Testis (tissue), 3 donors: ENCODE measurements around the gene LHFPL3. TPM values are rescaled to one million over a fixed set of nuclear protein-coding genes. Genes with fewer than 3 reads are reported as not detected.

Experiments used
- DNase-seq: peaks from one replicate; pipeline ENCODE4 v3.0.0-alpha.2; 2019
- H3K27ac ChIP-seq, 2 donors: fragments of 200-600 bp; sonication (generic); one replicate each; pipeline ENCODE4 v1.5.1; 2019
- H3K27me3 ChIP-seq: fragments of 200-600 bp; sonication (generic); one replicate; pipeline ENCODE4 v1.5.1; 2019
- H3K36me3 ChIP-seq: fragments of 200-600 bp; sonication (generic); one replicate; pipeline ENCODE4 v1.5.1; 2017; ENCODE audit warnings: low read depth; ENCODE audit errors: missing control alignments
- H3K4me1 ChIP-seq: fragments of 200-600 bp; sonication (generic); one replicate; pipeline ENCODE4 v1.5.1; 2019
- H3K4me3 ChIP-seq, 2 donors: fragments of 200-600 bp; sonication (generic); one replicate each; pipeline ENCODE4 v1.5.1; 2017 to 2019
- H3K9me3 ChIP-seq: fragments of 200-600 bp; sonication (generic); one replicate; pipeline ENCODE4 v1.5.1; 2017
- POLR2A ChIP-seq: fragments of 450-650 bp; IDR thresholded peaks from one replicate; pipeline ENCODE4 v1.6.1; 2017; ENCODE audit warnings: antibody characterized with exemption, mild to moderate bottlenecking, moderate library complexity
- WGBS, 2 donors: methylation state at CpG; one replicate each; pipeline ENCODE4 v1.1.5; 2018; 5-methylcytosine and 5-hydroxymethylcytosine counted together
- intact Hi-C: fragments of 100-400 bp; cut with DNase I; formaldehyde crosslinking; loops from one replicate; pipeline ENCODE4 v1.15.1; 2023; ENCODE audit warnings: low total_unique reads
- polyA plus RNA-seq: library from polyadenylated mRNA; stranded (reverse); fragments of 350-450 nt; fragmentation: Illumina TruSeq; extraction: RNeasy Lipid Tissue Mini Kit (QIAGEN cat#74804); gene quantifications from one replicate; pipeline ENCODE4 v1.2.3, GENCODE V29; 2014; ENCODE audit warnings: low read depth, low replicate concordance; ENCODE audit not compliant: insufficient read depth
- total RNA-seq, 2 donors: library from RNA; depleted of rRNA; stranded (reverse); fragments of >200 nt; gene quantifications; one replicate each; pipeline ENCODE4 v1.2.3, GENCODE V29; 2016
- TF ChIP-seq, protein P1 (sequence below), 3 experiments: fragments of 450-650 bp in 2 of 3; fragments of 200-600 bp in 1 of 3; sonication (generic) in 1 of 3; IDR thresholded peaks; one replicate each; pipeline ENCODE4 v1.5.1; 2016 to 2019; ENCODE audit warnings: antibody characterized with exemption in 3 of 3, mild to moderate bottlenecking in 2 of 3, moderate library complexity in 1 of 3

Gene LHFPL3
- total and polyA plus RNA-seq, 3 donors from 2014 or later, result 0.17 to 0.47 (median 0.19) TPM

DNA sequence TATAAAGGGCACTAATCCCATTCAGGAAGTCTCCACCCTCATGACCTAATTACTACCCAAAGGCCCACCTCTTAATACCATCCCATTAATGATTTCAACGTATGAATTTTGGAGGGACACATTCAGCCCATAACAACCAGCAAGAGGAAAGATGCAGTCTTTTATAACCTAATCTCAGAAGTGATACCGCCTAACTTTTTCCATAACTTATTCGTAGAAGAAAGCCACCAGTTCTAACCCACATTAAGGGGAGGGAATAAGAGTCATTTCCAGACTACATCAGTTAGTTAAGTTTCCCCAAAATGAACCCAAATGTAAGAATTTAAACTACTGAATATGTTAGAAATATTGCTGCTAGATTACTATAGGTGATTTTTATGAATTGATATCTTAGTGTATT is 32.1 kb upstream of the LHFPL3 start:
- intact Hi-C loops, result no loop called here
- Histone ChIP-seq H3K36me3 (no peaks in the 10 kb centered on the region), H3K9me3 (no peaks in the 10 kb centered on the region), H3K4me1 (no peaks in the 10 kb centered on the region), H3K4me3 (no peak overlapping the region), H3K27ac (no peak overlapping the region), H3K27me3 (no peaks in the 10 kb centered on the region)
- 92 to 94% methylated on average over 3 of the region's 3 CpGs for WGBS, 2 donors
- no peak for DNase-seq
- TF ChIP-seq, protein P1, sequence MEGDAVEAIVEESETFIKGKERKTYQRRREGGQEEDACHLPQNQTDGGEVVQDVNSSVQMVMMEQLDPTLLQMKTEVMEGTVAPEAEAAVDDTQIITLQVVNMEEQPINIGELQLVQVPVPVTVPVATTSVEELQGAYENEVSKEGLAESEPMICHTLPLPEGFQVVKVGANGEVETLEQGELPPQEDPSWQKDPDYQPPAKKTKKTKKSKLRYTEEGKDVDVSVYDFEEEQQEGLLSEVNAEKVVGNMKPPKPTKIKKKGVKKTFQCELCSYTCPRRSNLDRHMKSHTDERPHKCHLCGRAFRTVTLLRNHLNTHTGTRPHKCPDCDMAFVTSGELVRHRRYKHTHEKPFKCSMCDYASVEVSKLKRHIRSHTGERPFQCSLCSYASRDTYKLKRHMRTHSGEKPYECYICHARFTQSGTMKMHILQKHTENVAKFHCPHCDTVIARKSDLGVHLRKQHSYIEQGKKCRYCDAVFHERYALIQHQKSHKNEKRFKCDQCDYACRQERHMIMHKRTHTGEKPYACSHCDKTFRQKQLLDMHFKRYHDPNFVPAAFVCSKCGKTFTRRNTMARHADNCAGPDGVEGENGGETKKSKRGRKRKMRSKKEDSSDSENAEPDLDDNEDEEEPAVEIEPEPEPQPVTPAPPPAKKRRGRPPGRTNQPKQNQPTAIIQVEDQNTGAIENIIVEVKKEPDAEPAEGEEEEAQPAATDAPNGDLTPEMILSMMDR (IDR thresholded peaks at IDR 0.05), result no peak
- no peak for TF ChIP-seq POLR2A

DNA sequence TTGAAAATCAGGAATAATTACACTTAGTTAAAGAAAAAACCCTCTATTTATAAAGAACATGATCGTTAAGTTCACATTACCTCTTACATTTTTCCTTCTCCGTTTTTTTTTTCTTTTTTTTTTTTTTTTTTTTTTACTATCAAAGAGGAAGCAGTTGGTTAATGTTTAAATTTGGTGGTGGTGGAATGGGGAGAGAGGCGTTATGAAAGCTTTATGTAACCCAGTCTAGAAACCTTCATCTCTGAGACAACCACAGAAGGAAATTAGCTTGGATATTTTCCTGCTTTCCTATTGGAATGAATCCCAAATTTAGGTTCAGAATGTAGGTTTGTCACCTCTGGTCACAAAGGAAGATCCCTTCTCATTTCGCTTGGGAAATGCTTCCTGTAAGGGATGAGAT is 31.5 kb upstream of the LHFPL3 start:
- 79 to 80% methylated on average over 4 of the region's 4 CpGs for WGBS, 2 donors
- Histone ChIP-seq H3K4me1 (no peaks in the 10 kb centered on the region), H3K27me3 (no peaks in the 10 kb centered on the region), H3K4me3 (no peak overlapping the region), H3K36me3 (no peaks in the 10 kb centered on the region), H3K27ac (no peak overlapping the region), H3K9me3 (no peaks in the 10 kb centered on the region)
- intact Hi-C loops, result no loop called here
- no peak for DNase-seq
- no peak for TF ChIP-seq POLR2A
- TF ChIP-seq, protein P1 (IDR thresholded peaks at IDR 0.05), result no peak

DNA sequence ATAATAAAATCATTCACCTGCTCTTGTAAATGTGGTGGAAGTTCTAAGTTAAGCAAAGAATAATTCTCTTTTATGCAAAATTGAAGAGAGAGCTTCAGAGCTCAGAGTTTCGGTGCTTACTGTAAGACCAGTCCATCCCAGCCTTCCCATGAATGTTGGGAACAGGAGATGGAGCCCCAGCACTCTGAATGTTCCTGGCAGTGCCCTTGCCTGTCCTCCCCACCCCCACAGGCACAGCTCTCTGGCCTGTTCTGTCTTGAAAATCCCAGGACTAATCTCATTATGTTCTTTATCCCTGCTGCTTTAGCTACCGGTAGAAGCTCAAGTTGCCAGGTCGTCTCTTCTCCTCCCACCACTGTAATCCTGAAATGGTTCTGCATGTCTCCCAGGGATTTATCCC is 29.1 kb upstream of the LHFPL3 start:
- H3K36me3 ChIP-seq, result no peaks in the 10 kb centered on the region
- TF ChIP-seq POLR2A, result no peak
- TF ChIP-seq, protein P1 (IDR thresholded peaks at IDR 0.05), result no peak
- WGBS, 2 donors, result 68 to 76% methylated on average over 3 of the region's 3 CpGs
- H3K27me3 ChIP-seq, result no peaks in the 10 kb centered on the region
- no peak overlapping the region for H3K4me3 ChIP-seq
- no peak overlapping the region for H3K27ac ChIP-seq
- intact Hi-C loops, result no loop called here
- DNase-seq, result no peak
- H3K9me3 ChIP-seq, result no peaks in the 10 kb centered on the region
- H3K4me1 ChIP-seq, result no peaks in the 10 kb centered on the region

DNA sequence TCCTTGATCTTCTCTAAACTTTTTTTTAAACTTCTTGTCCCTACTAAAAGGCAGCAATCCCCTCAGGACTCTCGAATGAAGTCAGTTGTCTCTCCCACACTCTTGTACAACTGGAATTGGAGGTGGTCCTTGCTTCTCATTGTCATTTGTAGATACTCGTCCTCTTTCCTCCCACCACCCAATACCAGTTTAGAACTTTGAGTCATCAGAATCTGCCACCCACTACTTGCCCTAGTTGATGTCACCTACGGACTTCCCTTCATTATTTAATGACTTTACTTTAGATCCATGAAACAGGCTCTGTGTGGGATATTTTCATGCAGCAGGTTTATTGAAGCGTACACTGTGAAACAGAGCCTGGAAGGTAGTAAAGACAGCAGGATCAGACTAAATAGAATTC is 28.6 kb upstream of the LHFPL3 start:
- 51 to 61% methylated on average over 4 of the region's 4 CpGs for WGBS, 2 donors
- TF ChIP-seq, protein P1 (IDR thresholded peaks at IDR 0.05), result no peak
- no peak for TF ChIP-seq POLR2A
- intact Hi-C loops, result no loop called here

DNA sequence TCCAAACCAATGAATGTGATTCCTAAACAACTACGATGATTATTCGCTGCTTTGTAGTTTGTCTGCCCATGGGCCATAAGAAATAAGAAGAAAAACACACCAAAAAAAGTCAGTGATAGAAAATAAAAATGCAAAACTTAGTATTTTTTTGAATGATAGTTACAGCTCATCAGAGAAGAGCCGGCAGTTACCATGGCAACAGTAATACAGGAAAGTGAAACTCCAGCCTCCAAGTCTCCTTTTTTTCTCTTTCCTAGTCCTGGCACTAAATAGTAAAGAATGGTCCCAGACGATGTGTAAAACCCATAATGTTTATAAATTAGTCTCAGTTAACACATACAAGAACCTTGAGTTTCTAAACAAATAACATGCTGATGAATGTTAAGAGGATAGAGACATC is 21.6 kb upstream of the LHFPL3 start:
- Histone ChIP-seq H3K4me1 (no peaks in the 10 kb centered on the region), H3K27me3 (no peaks in the 10 kb centered on the region), H3K4me3 (no peak overlapping the region), H3K27ac (no peak overlapping the region), H3K36me3 (no peaks in the 10 kb centered on the region), H3K9me3 (no peaks in the 10 kb centered on the region)
- WGBS, 2 donors, result 80 to 86% methylated on average over 4 of the region's 4 CpGs
- no peak for DNase-seq
- TF ChIP-seq, protein P1 (IDR thresholded peaks at IDR 0.05), result no peak
- no peak for TF ChIP-seq POLR2A
- intact Hi-C loops, result no loop called here

More for the DNA sequence above, 28.6 kb upstream of the LHFPL3 start:
- no peak overlapping the region for H3K4me3 ChIP-seq
- no peak overlapping the region for H3K27ac ChIP-seq
- no peaks in the 10 kb centered on the region for H3K27me3 ChIP-seq
- H3K36me3 ChIP-seq, result no peaks in the 10 kb centered on the region
- no peaks in the 10 kb centered on the region for H3K4me1 ChIP-seq
- DNase-seq, result no peak
- no peaks in the 10 kb centered on the region for H3K9me3 ChIP-seq
